HG03159 (cell line): ENCODE data around the gene SEMA3D.
A peak's percentile ranks its signal among the peaks of the same experiment; 100 is the strongest.

Experiments used
- ATAC-seq: cut with Tn5 transposase; IDR thresholded peaks from one replicate; pipeline ENCODE4 v1.9.1; 2021; ENCODE audit warnings: mild to moderate bottlenecking, moderate library complexity; ENCODE audit not compliant: unreplicated experiment

SEMA3D gene

DNA sequence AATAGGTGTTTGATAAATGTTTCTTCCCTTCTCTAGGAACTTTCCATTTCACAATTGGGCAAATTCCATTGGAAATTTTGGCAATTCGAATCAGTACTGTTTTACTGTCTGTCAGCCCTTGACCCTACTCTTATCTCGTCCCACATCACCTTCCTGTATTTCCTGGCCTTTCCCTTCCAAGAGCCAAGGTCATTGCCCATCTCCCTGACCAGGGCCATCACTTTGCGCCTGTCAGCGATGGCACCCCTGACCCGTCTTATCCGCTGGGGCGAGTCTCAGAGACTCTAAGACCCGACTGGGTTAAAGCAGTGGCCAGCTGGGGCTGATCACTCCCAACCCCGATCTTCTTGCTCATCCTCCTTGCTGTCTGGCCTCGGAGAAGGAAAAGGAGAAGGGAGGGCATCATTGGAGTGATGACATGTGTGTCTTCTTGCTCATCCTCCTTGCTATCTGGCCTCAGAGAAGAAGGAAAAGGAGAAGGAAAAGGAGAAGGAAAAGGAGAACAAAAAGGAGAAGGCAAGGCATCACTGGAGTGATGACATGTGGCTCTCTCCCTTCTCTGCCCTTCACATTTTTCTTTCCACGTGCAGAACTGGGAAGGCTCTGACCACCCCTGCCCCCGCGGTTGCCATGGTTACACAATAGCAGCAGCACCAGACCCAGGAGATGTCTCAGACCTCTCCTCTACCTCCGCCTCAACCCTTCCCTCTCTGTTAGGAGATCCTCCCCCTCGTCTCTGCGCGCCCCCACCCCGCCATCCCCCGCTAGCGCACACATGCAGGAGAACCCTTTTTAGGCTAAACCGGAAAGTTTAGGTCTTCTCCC lies 2.0 kb downstream of the SEMA3D start:
- no peak for ATAC-seq

- no peak for ATAC-seq
Observed at GRCh38 chr7:85183296-85183695, 3.6 kb downstream of the SEMA3D start.

DNA sequence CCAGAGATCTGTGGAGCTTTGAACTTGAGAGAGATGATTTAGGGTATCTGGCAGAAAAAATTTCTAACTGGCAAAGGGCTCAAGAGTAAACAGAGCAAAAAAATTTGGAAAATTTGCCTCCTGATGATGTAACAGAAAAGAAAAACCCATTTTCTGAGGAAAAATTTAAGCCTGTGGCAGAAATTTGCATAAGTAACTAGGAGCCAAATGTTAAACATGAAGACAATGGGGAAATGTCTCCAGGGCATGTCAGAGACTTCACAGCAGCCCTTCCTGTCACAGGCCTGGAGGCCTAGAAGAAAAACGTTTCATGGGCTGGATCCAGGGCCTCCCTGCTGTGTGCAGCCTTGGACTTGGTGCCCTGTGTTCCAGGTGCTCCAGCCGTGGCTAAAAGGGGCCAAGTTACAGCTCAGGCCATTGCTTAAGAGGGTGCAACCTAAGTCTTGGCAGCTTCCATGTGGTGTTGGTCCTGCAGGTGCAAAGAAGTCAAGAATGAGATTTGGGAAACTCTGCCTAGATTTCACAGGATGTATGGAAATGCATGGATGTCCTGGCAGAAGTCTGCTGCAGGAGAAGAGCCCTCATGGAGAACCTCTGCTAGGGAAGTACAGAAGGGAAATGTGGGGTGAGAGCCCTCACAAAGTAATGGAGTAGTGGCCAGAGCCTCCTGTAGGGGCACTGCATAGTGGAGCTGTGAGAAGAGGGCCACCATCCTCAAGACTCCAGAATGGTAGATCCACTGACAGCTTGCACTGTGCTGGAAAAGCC lies 8.1 kb downstream of the SEMA3D start:
- ATAC-seq = no peak

- no peak for ATAC-seq
Observed at GRCh38 chr7:85177316-85177715, 9.5 kb downstream of the SEMA3D start.

DNA sequence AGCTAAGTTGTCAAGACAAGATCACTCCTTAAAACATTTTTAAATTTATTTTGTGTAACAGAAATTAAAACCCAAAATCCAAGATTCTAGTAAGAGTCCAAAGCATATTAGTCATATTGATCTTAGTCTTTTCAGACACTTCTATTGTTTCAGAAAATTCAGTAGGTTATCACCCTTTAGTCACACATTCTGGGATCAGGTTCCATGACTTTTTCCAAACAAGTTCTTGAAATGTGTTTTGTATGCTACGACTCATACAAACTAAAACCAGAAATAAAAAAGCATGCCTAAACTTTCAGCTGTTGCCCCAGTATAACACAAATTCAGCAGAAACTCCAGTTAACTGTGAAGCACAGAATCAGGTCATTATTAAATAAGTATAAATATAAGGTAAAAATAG lies 10.7 kb downstream of the SEMA3D start:
- ATAC-seq = no peak

DNA sequence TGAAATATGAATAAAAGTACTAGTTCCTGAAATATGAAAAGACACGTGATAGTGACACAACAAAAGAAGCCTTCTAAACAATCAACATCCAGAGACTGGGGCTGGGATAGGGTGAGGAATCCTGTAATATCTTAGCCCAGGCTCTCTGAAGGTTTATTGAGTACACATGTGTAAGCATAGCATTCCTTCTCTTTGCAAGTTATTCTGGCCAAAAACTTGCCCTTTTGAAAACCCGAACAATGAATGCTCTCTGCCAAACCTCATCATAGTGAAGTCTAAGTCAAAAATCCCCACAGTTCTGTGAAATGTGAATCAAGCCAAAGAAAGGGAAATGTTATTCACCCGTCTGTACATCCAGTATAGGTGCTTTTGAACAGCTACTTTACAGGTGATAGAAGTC lies 11.6 kb downstream of the SEMA3D start:
- ATAC-seq = no peak

- no peak for ATAC-seq
Observed at GRCh38 chr7:85172530-85172941, 14.3 kb downstream of the SEMA3D start.

DNA sequence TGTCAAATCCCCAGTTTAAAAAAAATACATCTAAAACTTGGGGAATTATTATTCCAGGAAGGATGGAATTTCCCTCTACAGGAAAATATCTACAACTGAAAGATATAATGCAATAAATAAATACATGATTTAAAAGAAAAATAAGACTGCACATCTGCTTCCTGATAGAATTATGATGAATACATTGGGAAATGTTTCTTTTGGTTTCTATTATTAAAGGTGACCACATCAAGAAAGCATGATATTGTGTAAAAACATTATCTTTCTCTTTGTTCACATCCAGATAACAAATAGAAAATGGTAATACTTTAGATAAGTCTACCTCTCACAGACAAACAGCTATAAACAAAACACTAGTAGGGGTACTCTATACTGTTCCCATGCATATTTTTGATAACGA lies 19.2 kb downstream of the SEMA3D start:
- no peak for ATAC-seq

DNA sequence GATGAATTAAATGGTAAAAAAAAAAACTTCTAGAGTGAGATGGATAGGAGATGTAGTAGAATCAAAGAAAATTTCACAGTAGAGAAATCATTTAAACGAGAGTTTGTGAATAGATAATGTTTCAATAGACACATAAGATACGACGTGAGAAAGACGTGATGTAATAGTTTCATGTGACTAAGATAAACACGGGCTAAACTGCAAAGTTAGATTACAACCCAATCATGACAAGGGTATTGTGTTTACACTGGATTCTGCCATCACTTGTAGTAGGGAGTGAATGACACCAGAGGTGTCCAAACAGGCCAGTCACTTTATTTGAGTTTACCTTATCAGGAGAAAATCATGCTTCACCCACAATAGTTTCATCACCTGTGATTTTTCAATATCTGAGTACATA lies 21.6 kb downstream of the SEMA3D start:
- no peak for ATAC-seq

GRCh38 chr7:85164376-85164775 lies 22.5 kb downstream of the SEMA3D start:
- no peak for ATAC-seq

- ATAC-seq = no peak
Observed at GRCh38 chr7:85162721-85163120, 24.1 kb downstream of the SEMA3D start.

GRCh38 chr7:85160223-85160622 lies 26.6 kb downstream of the SEMA3D start:
- peak; percentile 96 for ATAC-seq

DNA sequence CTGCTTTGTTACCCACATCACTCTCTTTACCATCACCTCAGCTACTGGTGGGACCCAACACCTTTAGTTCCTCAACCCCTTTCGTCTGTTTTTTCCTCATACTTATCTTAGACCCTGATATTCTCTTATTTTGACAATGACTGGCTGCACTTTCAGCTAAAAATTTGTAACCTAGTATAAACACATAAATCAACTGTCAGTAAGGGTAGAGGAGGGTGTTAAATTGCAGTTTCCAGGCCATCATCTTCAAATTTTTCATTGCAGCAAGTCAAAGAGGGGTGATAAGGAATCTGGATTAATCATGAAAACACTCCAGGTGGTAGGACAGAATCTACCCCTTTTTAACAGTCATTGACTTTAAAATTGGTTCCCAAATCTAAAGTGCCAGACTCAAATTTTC lies 27.9 kb downstream of the SEMA3D start:
- no peak for ATAC-seq

DNA sequence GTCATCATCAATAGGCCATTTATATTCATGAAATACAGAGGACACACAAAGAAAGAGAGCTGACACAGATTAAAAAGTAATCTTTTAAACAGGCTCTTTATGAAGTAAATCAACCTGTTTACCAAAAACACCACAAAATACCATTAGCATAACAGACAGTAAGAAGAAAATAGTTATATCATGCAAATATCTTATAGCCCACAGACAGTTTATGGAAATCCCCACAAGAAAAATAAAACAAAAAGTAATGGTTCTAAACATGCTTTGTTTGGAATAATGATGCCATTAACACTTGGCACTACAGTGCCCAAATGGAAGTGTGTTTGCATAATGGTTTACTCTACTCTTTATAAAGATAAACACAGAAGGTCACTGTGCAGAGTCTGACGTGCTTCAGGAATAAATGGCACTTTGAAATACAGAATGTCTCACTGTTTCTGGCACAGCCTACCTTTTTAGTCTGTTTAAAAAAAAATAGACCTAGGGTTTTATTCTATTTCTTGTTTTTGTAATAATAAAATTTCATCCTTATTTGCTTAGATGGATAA lies 30.1 kb downstream of the SEMA3D start:
- no peak for ATAC-seq

GRCh38 chr7:85154282-85154937 lies 32.4 kb downstream of the SEMA3D start:
- no peak for ATAC-seq

DNA sequence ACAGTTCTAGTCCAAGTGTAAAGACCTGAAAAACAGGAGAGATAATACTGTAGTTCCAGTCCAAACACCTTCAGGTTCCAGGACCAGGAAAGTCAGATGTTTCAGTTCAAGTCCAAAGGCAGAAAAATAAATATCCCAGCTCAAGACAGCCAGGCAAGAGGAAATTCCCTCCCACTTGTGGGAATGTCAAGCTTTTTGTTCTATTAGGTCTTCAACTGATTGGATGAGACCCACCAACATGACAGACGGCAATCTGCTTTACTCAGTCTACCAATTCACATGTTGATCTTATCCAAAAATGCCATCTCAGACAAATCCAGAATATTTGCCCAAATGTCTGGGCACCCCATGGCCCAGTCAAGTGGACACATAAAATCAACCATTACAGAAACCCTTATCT lies 33.1 kb downstream of the SEMA3D start:
- ATAC-seq = no peak

- ATAC-seq = no peak
Observed at GRCh38 chr7:85150624-85151023, 36.2 kb downstream of the SEMA3D start.

- no peak for ATAC-seq
Observed at GRCh38 chr7:85144771-85145170, 42.1 kb downstream of the SEMA3D start.

DNA sequence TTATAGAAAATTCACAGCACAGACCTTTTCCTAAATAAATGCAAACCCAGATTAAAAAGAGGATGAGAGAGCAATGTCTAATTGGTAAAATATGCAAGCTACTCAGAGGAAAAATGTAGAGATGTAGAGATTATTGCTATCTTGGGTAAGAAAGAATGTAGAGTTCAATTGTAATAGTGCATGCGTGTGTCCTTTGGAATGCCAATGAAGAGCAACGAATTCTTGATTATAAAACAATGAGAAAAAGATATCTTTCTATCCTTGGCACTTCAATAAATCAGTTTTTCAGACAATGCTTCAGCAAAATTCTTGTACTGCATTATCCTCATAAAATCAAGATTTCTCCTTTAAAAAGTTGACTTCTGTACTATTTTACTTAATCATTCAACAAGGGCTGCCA lies 50.9 kb downstream of the SEMA3D start:
- ATAC-seq = no peak

DNA sequence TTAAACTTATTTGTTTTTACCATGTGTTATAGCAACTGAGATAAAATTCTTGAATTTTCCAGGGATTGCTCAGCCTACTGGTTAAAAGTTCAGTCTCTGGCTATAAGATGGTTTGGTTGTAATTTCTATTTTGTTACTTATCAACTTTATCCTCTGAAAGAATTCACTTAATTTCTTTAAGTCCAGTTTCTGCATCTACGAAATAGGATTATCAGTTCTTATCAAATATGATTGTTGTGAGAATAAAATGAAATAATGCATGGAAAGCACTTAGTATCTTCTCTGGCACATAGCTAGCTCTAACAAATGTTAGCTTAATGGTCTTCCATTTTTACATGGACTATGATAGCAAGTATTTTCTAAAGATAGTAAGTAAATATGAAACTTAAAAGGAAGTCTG lies 53.3 kb downstream of the SEMA3D start:
- ATAC-seq = no peak

GRCh38 chr7:85133006-85133405 lies 53.9 kb downstream of the SEMA3D start:
- no peak for ATAC-seq

GRCh38 chr7:85130702-85131101 lies 56.2 kb downstream of the SEMA3D start:
- no peak for ATAC-seq
